IPS DF 4.7 (cell line): Measurements from ENCODE around the gene HAT1.
"Not testable (repeated sequence)": the region's sequence is repeated elsewhere in the genome, so short reads cannot be mapped to it uniquely, and the experiment has no call there.

Experiments used
- DNase-seq: peaks from one replicate; pipeline ENCODE4 v3.0.0-alpha.2; 2013; ENCODE audit warnings: low spot score; ENCODE audit errors: extremely low read depth

Gene HAT1

GRCh38 chr2:171922230-171923022, at the start of gene HAT1:
Gene HAT1 (plus strand): TSS chr2:171922461. CDS start chr2:171922501, 40 bp downstream.
- DNase-seq = peak; percentile 66

GRCh38 chr2:171874517-171874916, 47.7 kb upstream of the HAT1 start:
- DNase-seq = no peak

- no peak for DNase-seq
These were observed 47.3 kb upstream of the HAT1 start for GRCh38 chr2:171874963-171875362.

GRCh38 chr2:171878481-171878993, 43.7 kb upstream of the HAT1 start:
- DNase-seq = no peak

GRCh38 chr2:171879865-171880264, 42.4 kb upstream of the HAT1 start:
- no peak for DNase-seq

- DNase-seq = no peak
These were observed 41.5 kb upstream of the HAT1 start for GRCh38 chr2:171880774-171881173.

GRCh38 chr2:171882089-171882769, 40.0 kb upstream of the HAT1 start:
- DNase-seq = no peak

- no peak for DNase-seq
These were observed 38.9 kb upstream of the HAT1 start for GRCh38 chr2:171883275-171883893.

- no peak for DNase-seq
These were observed 32.9 kb upstream of the HAT1 start for GRCh38 chr2:171889333-171889732.

GRCh38 chr2:171889808-171890207, 32.5 kb upstream of the HAT1 start:
- DNase-seq = no peak

GRCh38 chr2:171893196-171893823, 29.0 kb upstream of the HAT1 start:
- DNase-seq = no peak

GRCh38 chr2:171893824-171894611, 28.2 kb upstream of the HAT1 start, which contains the start of gene SLC25A12:
Gene SLC25A12 (minus strand): TSS chr2:171894244. CDS start chr2:171894214, 30 bp downstream.
- peak; percentile 16 for DNase-seq

GRCh38 chr2:171894612-171894947, 27.7 kb upstream of the HAT1 start:
- DNase-seq = no peak

- DNase-seq = no peak
These were observed 26.5 kb upstream of the HAT1 start for GRCh38 chr2:171895786-171896185.

- DNase-seq = not testable (repeated sequence)
These were observed 22.5 kb upstream of the HAT1 start for GRCh38 chr2:171899623-171900282.

GRCh38 chr2:171902840-171903420, 19.3 kb upstream of the HAT1 start:
- DNase-seq = no peak

GRCh38 chr2:171908235-171908634, 14.0 kb upstream of the HAT1 start:
- DNase-seq = no peak

- no peak for DNase-seq
These were observed 13.0 kb upstream of the HAT1 start for GRCh38 chr2:171909266-171909665.

- DNase-seq = no peak
These were observed 11.8 kb upstream of the HAT1 start for GRCh38 chr2:171910494-171910893.

GRCh38 chr2:171913517-171913916, 8.7 kb upstream of the HAT1 start:
- no peak for DNase-seq
